PC-3 (cell line): ENCODE results near the gene CSRP2.

Experiments used
- EZH2 ChIP-seq: fragments of 300-600 bp; sonication (generic); IDR thresholded peaks from one replicate; pipeline ENCODE4 v1.6.1; 2017; ENCODE audit warnings: antibody characterized with exemption, mild to moderate bottlenecking, low read length; ENCODE audit not compliant: unreplicated experiment
- EZH2phosphoT487 ChIP-seq: fragments of 300-600 bp; sonication (generic); IDR thresholded peaks from 2 replicates; pipeline ENCODE4 v1.6.1; 2018; ENCODE audit warnings: mild to moderate bottlenecking, antibody characterized with exemption, low read length, borderline replicate concordance
- TF ChIP-seq, protein P1 (sequence below): fragments of 300-600 bp; sonication (generic); conservative IDR thresholded peaks from 2 replicates; pipeline ENCODE4 v1.5.1; 2017; ENCODE audit warnings: antibody characterized with exemption, low read depth, mild to moderate bottlenecking, low read length

DNA sequence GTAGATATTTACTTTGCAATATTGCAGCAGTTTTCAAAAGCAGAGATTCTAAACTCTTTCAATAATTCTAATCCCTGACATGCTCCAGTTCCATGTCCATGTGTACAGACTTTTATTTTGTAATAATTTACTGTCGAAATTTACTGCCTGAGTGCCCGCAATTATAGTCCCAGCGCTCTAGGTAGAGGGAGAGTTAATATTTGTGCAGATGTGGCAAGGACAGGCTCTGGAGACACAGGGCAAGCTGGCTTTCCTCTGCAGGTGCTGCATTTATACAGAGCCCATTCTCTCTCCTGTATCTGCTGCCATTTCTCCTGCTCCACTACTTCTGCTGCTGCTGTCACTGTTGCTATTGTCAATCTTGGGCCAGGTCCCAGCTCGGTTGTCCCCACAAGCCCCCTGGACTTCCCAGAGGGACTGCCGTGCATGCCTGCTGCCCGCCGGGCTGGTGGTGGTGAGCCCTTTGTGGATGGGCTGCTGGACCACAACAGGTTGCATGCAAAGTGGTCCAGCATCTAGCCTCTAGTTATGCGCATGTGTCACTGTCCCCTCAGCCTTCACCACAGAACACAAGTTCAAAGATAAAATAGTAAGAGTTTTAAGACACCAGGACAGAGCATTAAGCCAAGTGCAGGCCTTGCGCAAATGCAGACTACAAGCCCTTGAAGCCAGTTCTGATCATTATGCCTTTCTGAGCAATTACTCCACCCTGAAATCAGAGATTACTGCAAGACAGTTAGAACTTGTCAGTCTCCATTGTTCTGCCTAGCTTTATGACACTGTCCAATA lies 40.8 kb upstream of the CSRP2 start:
- TF ChIP-seq, protein P1, sequence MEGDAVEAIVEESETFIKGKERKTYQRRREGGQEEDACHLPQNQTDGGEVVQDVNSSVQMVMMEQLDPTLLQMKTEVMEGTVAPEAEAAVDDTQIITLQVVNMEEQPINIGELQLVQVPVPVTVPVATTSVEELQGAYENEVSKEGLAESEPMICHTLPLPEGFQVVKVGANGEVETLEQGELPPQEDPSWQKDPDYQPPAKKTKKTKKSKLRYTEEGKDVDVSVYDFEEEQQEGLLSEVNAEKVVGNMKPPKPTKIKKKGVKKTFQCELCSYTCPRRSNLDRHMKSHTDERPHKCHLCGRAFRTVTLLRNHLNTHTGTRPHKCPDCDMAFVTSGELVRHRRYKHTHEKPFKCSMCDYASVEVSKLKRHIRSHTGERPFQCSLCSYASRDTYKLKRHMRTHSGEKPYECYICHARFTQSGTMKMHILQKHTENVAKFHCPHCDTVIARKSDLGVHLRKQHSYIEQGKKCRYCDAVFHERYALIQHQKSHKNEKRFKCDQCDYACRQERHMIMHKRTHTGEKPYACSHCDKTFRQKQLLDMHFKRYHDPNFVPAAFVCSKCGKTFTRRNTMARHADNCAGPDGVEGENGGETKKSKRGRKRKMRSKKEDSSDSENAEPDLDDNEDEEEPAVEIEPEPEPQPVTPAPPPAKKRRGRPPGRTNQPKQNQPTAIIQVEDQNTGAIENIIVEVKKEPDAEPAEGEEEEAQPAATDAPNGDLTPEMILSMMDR = no peak
- no peak for TF ChIP-seq EZH2phosphoT487
- TF ChIP-seq EZH2 = no peak
